NB4 (cell line): ENCODE measurements around the gene EXD3.

Experiments
- CTCF ChIP-seq: IDR thresholded peaks from one replicate; pipeline ENCODE4 v1.5.1; 2012; ENCODE audit warnings: low read depth, low read length
- POLR2A ChIP-seq: IDR thresholded peaks from 2 replicates; pipeline ENCODE4 v1.6.1; 2011; ENCODE audit warnings: mild to moderate bottlenecking; ENCODE audit not compliant: insufficient read length; ENCODE audit errors: extremely low read depth

GRCh38 chr9:137382444-137383080 lies 40.4 kb downstream of the EXD3 start:
- TF ChIP-seq CTCF (no peak), POLR2A (no peak)
